ENCODE data around the gene RASGRF1. TPM values are rescaled to one million over a fixed set of nuclear protein-coding genes. Genes with fewer than 3 reads are reported as not detected.

Gene RASGRF1
- total and polyA plus RNA-seq, 5 donors, result 0.05 to 0.12 TPM; not detected in 3

- no peak for ATAC-seq
- intact Hi-C loops (cut with DNase I), result no loop called here
These were observed 41.2 kb downstream of the RASGRF1 start for GRCh38 chr15:79049416-79049815.

GRCh38 chr15:79047676-79048439 is 42.7 kb downstream of the RASGRF1 start:
- H3K27ac ChIP-seq (ENCODE audit: low read length), result no peak overlapping the region
- no peak for DNase-seq
- no peaks in the 10 kb centered on the region for H3K27me3 ChIP-seq (ENCODE audit: control insufficient read depth, insufficient read depth)
- ATAC-seq, result no peak
- H3K4me3 ChIP-seq (ENCODE audit: low read length), result no peak overlapping the region
- H3K9me3 ChIP-seq (ENCODE audit: control insufficient read depth, low read length), result no peaks in the 10 kb centered on the region
- intact Hi-C loops (cut with DNase I), result no loop called here
- WGBS, result 89% methylated on average over 10 of the region's 10 CpGs
- H3K4me1 ChIP-seq (ENCODE audit: control insufficient read depth, insufficient read depth, low read length), result peaks cover 3% of the 10 kb centered on the region

More at GRCh38 chr15:79049416-79049815, 41.2 kb downstream of the RASGRF1 start:
- no peak for DNase-seq
- Histone ChIP-seq H3K27ac (ENCODE audit: low read length) (no peak overlapping the region), H3K9me3 (ENCODE audit: control insufficient read depth, low read length) (no peaks in the 10 kb centered on the region), H3K4me1 (ENCODE audit: control insufficient read depth, insufficient read depth, low read length) (peaks cover 3% of the 10 kb centered on the region), H3K4me3 (ENCODE audit: low read length) (no peak overlapping the region), H3K27me3 (ENCODE audit: control insufficient read depth, insufficient read depth) (no peaks in the 10 kb centered on the region)
- WGBS, result 87% methylated on average over 9 of the region's 9 CpGs

- intact Hi-C loops (cut with DNase I), result no loop called here
- no peak overlapping the region for H3K4me3 ChIP-seq (ENCODE audit: low read length)
- WGBS, result 84% methylated on average over 19 of the region's 19 CpGs
- DNase-seq (no peak), ATAC-seq (no peak)
- peaks cover 4% of the 10 kb centered on the region for H3K9me3 ChIP-seq (ENCODE audit: control insufficient read depth, low read length)
- no peak overlapping the region for H3K27ac ChIP-seq (ENCODE audit: low read length)
- H3K27me3 ChIP-seq (ENCODE audit: control insufficient read depth, insufficient read depth), result no peaks in the 10 kb centered on the region
- no peaks in the 10 kb centered on the region for H3K4me1 ChIP-seq (ENCODE audit: control insufficient read depth, insufficient read depth, low read length)
These were observed 43.7 kb downstream of the RASGRF1 start for GRCh38 chr15:79046691-79047404.

GRCh38 chr15:79045041-79045440 is 45.5 kb downstream of the RASGRF1 start:
- intact Hi-C loops (cut with DNase I), result no loop called here
- Histone ChIP-seq H3K4me1 (ENCODE audit: control insufficient read depth, insufficient read depth, low read length) (no peaks in the 10 kb centered on the region), H3K9me3 (ENCODE audit: control insufficient read depth, low read length) (peaks cover 4% of the 10 kb centered on the region), H3K27ac (ENCODE audit: low read length) (no peak overlapping the region), H3K27me3 (ENCODE audit: control insufficient read depth, insufficient read depth) (no peaks in the 10 kb centered on the region), H3K4me3 (ENCODE audit: low read length) (no peak overlapping the region)
- 59% methylated on average over 1 of the region's 1 CpG for WGBS
- no peak for ATAC-seq
- no peak for DNase-seq

- H3K9me3 ChIP-seq (ENCODE audit: control insufficient read depth, low read length), result peaks cover 4% of the 10 kb centered on the region
- WGBS, result 75% methylated on average over 2 of the region's 2 CpGs
These were observed 48.2 kb downstream of the RASGRF1 start for GRCh38 chr15:79042213-79042928.

GRCh38 chr15:79041601-79042168 is 48.9 kb downstream of the RASGRF1 start:
- no peak for DNase-seq
- no peaks in the 10 kb centered on the region for H3K4me1 ChIP-seq (ENCODE audit: control insufficient read depth, insufficient read depth, low read length)
- no peak for ATAC-seq

More at GRCh38 chr15:79042213-79042928, 48.2 kb downstream of the RASGRF1 start:
- intact Hi-C loops (cut with DNase I), result no loop called here
- DNase-seq (no peak), ATAC-seq (no peak)
- no peak overlapping the region for H3K4me3 ChIP-seq (ENCODE audit: low read length)
- H3K27me3 ChIP-seq (ENCODE audit: control insufficient read depth, insufficient read depth), result no peaks in the 10 kb centered on the region
- no peak overlapping the region for H3K27ac ChIP-seq (ENCODE audit: low read length)
- no peaks in the 10 kb centered on the region for H3K4me1 ChIP-seq (ENCODE audit: control insufficient read depth, insufficient read depth, low read length)

GRCh38 chr15:79037848-79038247 is 52.7 kb downstream of the RASGRF1 start:
- intact Hi-C loops (cut with DNase I), result no loop called here
- Histone ChIP-seq H3K4me1 (ENCODE audit: control insufficient read depth, insufficient read depth, low read length) (peaks cover 2% of the 10 kb centered on the region), H3K9me3 (ENCODE audit: control insufficient read depth, low read length) (peaks cover 4% of the 10 kb centered on the region), H3K27me3 (ENCODE audit: control insufficient read depth, insufficient read depth) (no peaks in the 10 kb centered on the region), H3K27ac (ENCODE audit: low read length) (no peak overlapping the region), H3K4me3 (ENCODE audit: low read length) (no peak overlapping the region)
- DNase-seq, result no peak
- 96% methylated on average over 1 of the region's 1 CpG for WGBS
- ATAC-seq, result no peak

More at GRCh38 chr15:79041601-79042168, 48.9 kb downstream of the RASGRF1 start:
- intact Hi-C loops (cut with DNase I), result no loop called here
- peaks cover 4% of the 10 kb centered on the region for H3K9me3 ChIP-seq (ENCODE audit: control insufficient read depth, low read length)
- no peak overlapping the region for H3K4me3 ChIP-seq (ENCODE audit: low read length)
- 71% methylated on average over 4 of the region's 4 CpGs for WGBS
- no peak overlapping the region for H3K27ac ChIP-seq (ENCODE audit: low read length)
- no peaks in the 10 kb centered on the region for H3K27me3 ChIP-seq (ENCODE audit: control insufficient read depth, insufficient read depth)

GRCh38 chr15:79036323-79036722 is 54.3 kb downstream of the RASGRF1 start:
- Histone ChIP-seq H3K4me3 (ENCODE audit: low read length) (no peak overlapping the region), H3K9me3 (ENCODE audit: control insufficient read depth, low read length) (no peaks in the 10 kb centered on the region), H3K4me1 (ENCODE audit: control insufficient read depth, insufficient read depth, low read length) (peaks cover 2% of the 10 kb centered on the region), H3K27ac (ENCODE audit: low read length) (no peak overlapping the region), H3K27me3 (ENCODE audit: control insufficient read depth, insufficient read depth) (no peaks in the 10 kb centered on the region)
- WGBS, result 81% methylated on average over 4 of the region's 4 CpGs
- DNase-seq (no peak), ATAC-seq (no peak)
- intact Hi-C loops (cut with DNase I), result no loop called here

GRCh38 chr15:79035814-79036213 is 54.8 kb downstream of the RASGRF1 start:
- 39% methylated on average over 18 of the region's 18 CpGs for WGBS
- Histone ChIP-seq H3K9me3 (ENCODE audit: control insufficient read depth, low read length) (no peaks in the 10 kb centered on the region), H3K4me1 (ENCODE audit: control insufficient read depth, insufficient read depth, low read length) (peaks cover 2% of the 10 kb centered on the region), H3K27me3 (ENCODE audit: control insufficient read depth, insufficient read depth) (no peaks in the 10 kb centered on the region), H3K4me3 (ENCODE audit: low read length) (no peak overlapping the region), H3K27ac (ENCODE audit: low read length) (no peak overlapping the region)
- DNase-seq (no peak), ATAC-seq (peak in 1 of 2 donors; percentile 23)
- intact Hi-C loops (cut with DNase I), result no loop called here

GRCh38 chr15:79035111-79035601 is 55.4 kb downstream of the RASGRF1 start:
- ATAC-seq, result no peak
- 67% methylated on average over 11 of the region's 11 CpGs for WGBS

More at GRCh38 chr15:79035111-79035601, 55.4 kb downstream of the RASGRF1 start:
- no peaks in the 10 kb centered on the region for H3K27me3 ChIP-seq (ENCODE audit: control insufficient read depth, insufficient read depth)
- DNase-seq, result no peak
- peaks cover 2% of the 10 kb centered on the region for H3K4me1 ChIP-seq (ENCODE audit: control insufficient read depth, insufficient read depth, low read length)
- no peak overlapping the region for H3K4me3 ChIP-seq (ENCODE audit: low read length)
- no peak overlapping the region for H3K27ac ChIP-seq (ENCODE audit: low read length)
- no peaks in the 10 kb centered on the region for H3K9me3 ChIP-seq (ENCODE audit: control insufficient read depth, low read length)
- intact Hi-C loops (cut with DNase I), result no loop called here

All from right cardiac atrium (tissue), 5 donors.